Body of pancreas (tissue), 4 donors: Measurements from ENCODE around the gene NOCT. TPM values are rescaled to one million over a fixed set of nuclear protein-coding genes. Genes with fewer than 3 reads are reported as not detected.

Experiments used
- ATAC-seq: fragments of 150-250 bp; one replicate; pipeline ENCODE4 v1.9.1; 2016
- DNase-seq, 4 donors: peaks; one replicate each; pipeline ENCODE4 v3.0.0-alpha.2; 2019
- H3K27ac ChIP-seq, 4 donors: fragments of 200-600 bp; sonication (generic); 1 replicate in 3 of 4; 2 replicates in 1 of 4; pipeline versions ENCODE4 v1.5.1 to v1.6.1; 2016 to 2019; ENCODE audit warnings: mild to moderate bottlenecking in 1 of 4, mixed read lengths in 1 of 4, moderate library complexity in 1 of 4
- H3K27me3 ChIP-seq, 2 donors: fragments of 200-600 bp; sonication (generic); one replicate each; pipeline ENCODE4 v1.6.0; 2016; ENCODE audit warnings: mild to moderate bottlenecking in 1 of 2
- H3K36me3 ChIP-seq, 2 donors: fragments of 200-600 bp; sonication (generic); replicated peaks in 1 of 2; 2 replicates each; pipeline ENCODE4 v1.5.1; 2016; ENCODE audit warnings: low read depth in 2 of 2; ENCODE audit not compliant: insufficient read depth in 1 of 2
- H3K4me1 ChIP-seq: fragments of 200-600 bp; sonication (generic); one replicate; pipeline ENCODE4 v1.6.0; 2016
- H3K4me3 ChIP-seq, 2 donors: fragments of 200-600 bp; sonication (generic); 1 replicate in 1 of 2; 2 replicates in 1 of 2; pipeline ENCODE4 v1.5.1; 2016 to 2019
- H3K9me3 ChIP-seq, 3 donors: fragments of 200-600 bp; sonication (generic); 1 replicate in 2 of 3; 2 replicates in 1 of 3; pipeline ENCODE4 v1.5.1; 2016
- POLR2A ChIP-seq, 3 donors: fragments of 450-650 bp; IDR thresholded peaks; one replicate each; pipeline ENCODE4 v1.6.1; 2016; ENCODE audit warnings: antibody characterized with exemption in 3 of 3, mild to moderate bottlenecking in 2 of 3
- WGBS, 2 donors: methylation state at CpG; one replicate each; pipeline ENCODE4 v1.1.5; 2017; 5-methylcytosine and 5-hydroxymethylcytosine counted together
- intact Hi-C: fragments of 100-400 bp; cut with DNase I; formaldehyde crosslinking; loops from one replicate; pipeline ENCODE4 v1.15.1; 2023
- total RNA-seq, 2 donors: library from RNA; depleted of rRNA; stranded (reverse); fragments of >200 nt; gene quantifications; one replicate each; pipeline ENCODE4 v1.1.0, GENCODE V29; 2016
- TF ChIP-seq, protein P1 (sequence below), 7 experiments: fragments of 450-650 bp in 4 of 7; fragments of 200-600 bp in 3 of 7; sonication (generic) in 3 of 7; IDR thresholded peaks; one replicate each; pipeline ENCODE4 v1.5.1; 2016 to 2019; ENCODE audit warnings: antibody characterized with exemption in 7 of 7

NOCT gene
- total RNA-seq, 2 donors from 2014 or later = 5.7 to 11.9 TPM

DNA sequence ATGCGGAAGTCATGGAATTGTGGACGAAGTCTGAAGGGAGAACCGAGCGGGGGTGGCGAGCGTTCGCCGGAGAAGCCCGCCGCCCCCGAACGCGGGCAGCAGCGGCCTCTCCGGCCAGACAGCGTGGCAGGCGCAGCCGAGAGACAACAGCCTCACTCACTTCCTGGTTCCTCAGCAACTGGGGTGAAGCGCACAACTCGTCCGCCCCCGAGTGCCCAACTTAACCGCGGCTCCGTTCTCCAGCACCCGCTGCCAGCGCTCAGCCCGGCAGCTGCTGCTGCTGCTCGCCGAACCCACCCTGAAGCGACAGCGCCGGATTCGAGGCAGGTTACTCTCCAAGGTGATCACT lies 68.0 kb downstream of the NOCT start:
- TF ChIP-seq POLR2A (IDR thresholded peaks at IDR 0.05) = peak in 1 of 3 donors; percentile 67
- TF ChIP-seq, protein P1, sequence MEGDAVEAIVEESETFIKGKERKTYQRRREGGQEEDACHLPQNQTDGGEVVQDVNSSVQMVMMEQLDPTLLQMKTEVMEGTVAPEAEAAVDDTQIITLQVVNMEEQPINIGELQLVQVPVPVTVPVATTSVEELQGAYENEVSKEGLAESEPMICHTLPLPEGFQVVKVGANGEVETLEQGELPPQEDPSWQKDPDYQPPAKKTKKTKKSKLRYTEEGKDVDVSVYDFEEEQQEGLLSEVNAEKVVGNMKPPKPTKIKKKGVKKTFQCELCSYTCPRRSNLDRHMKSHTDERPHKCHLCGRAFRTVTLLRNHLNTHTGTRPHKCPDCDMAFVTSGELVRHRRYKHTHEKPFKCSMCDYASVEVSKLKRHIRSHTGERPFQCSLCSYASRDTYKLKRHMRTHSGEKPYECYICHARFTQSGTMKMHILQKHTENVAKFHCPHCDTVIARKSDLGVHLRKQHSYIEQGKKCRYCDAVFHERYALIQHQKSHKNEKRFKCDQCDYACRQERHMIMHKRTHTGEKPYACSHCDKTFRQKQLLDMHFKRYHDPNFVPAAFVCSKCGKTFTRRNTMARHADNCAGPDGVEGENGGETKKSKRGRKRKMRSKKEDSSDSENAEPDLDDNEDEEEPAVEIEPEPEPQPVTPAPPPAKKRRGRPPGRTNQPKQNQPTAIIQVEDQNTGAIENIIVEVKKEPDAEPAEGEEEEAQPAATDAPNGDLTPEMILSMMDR (IDR thresholded peaks at IDR 0.05) = peak in 2 of 7 experiments; percentile 4 to 14
- ATAC-seq = peak; percentile 47
- intact Hi-C loops = no loop called here

DNA sequence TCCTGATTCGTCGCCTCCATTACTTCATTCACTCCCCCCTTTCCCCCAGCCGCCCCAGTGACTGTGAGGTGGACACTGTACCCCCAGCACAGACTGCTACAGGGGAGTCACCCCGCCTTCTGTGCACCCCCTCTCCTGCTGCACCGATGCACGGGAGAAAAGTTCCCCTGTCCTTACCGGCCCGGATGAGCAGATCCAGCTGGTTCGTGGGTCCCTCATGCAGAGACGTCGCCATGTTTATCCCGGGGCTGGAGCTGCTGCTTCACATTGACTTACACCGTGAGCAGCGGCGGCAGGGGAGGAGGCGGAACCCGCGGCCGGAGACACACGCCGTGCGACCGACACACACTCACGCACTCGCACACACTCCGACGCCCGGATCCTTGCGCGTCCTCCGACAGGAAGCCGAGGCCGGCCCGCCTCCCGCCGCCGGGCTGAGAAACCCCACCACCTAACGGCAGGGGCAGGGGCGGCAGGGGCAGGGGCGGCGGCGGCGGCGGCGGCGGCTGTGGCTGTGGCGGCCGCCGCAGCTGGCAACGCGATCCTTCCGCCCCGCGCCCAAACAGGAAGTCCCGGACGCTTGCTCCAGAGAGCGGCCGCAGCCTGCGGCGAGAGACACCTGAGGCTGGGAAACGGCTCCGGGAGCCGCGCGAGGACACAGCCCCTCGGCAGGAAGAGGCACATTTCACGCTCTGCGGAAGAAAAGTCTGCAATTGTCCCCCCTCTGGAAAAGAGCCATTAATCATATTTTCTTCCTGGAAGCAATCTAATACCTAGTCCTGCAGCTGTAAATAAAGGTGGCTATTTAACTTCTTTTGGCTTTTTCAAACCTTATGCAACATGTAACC lies 68.6 kb downstream of the NOCT start:
- Histone ChIP-seq H3K9me3 (no peaks in the 10 kb centered on the region), H3K27ac (peak overlapping the region; percentile 92 to 99 (median 96)), H3K4me1 (peaks cover 32% of the 10 kb centered on the region), H3K36me3 (no peaks in the 10 kb centered on the region), H3K27me3 (no peaks in the 10 kb centered on the region), H3K4me3 (peak overlapping the region; percentile 59 to 86)
- intact Hi-C loops = no loop called here
- WGBS, 2 donors = 0% methylated on average over 8 to 66 of the region's 68 CpGs
- TF ChIP-seq, protein P1 (IDR thresholded peaks at IDR 0.05) = peak in 5 of 7 experiments; percentile 20 to 56 (median 31)
- TF ChIP-seq POLR2A (IDR thresholded peaks at IDR 0.05) = peak; percentile 82 to 95 (median 95)
- DNase-seq (peak; percentile 90 to 95 (median 92)), ATAC-seq (peak; percentile 74)

More for the DNA sequence above, 68.0 kb downstream of the NOCT start:
- Histone ChIP-seq H3K4me3 (peak overlapping the region; percentile 59 to 86), H3K27ac (peak overlapping the region; percentile 92 to 99 (median 96)), H3K9me3 (no peaks in the 10 kb centered on the region), H3K27me3 (no peaks in the 10 kb centered on the region), H3K4me1 (peaks cover 33% of the 10 kb centered on the region), H3K36me3 (no peaks in the 10 kb centered on the region)
- peak; percentile 58 to 72 (median 64) for DNase-seq
- whole genome bisulfite sequencing, 2 donors = 0% methylated on average over 34 of the region's 34 CpGs; no CpG with 5 or more reads in 1 of the 2 donors

DNA sequence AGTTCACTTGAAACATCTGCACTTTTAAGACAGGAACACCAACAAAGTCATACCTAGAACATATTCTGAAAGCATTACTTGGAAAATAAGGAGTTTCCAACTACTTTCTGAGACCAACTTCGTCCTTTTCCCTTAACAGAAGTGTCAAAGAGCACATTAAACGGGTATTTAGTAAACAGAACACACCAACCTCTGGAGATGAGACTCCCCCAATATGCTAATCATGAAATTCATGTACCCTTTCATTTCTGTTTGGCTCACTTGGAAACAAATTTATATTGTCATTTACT lies 69.2 kb downstream of the NOCT start:
- intact Hi-C loops = no loop called here
- H3K36me3 ChIP-seq = no peaks in the 10 kb centered on the region
- no peaks in the 10 kb centered on the region for H3K9me3 ChIP-seq
- H3K27ac ChIP-seq = peak overlapping the region; percentile 92 to 99 (median 96)
- 0% methylated on average over 2 of the region's 2 CpGs for WGBS, 2 donors
- DNase-seq (no peak), ATAC-seq (no peak)
- peak overlapping the region; percentile 59 to 86 for H3K4me3 ChIP-seq
- H3K4me1 ChIP-seq = peaks cover 28% of the 10 kb centered on the region
- TF ChIP-seq, protein P1 (IDR thresholded peaks at IDR 0.05) = no peak
- TF ChIP-seq POLR2A (IDR thresholded peaks at IDR 0.05) = no peak
- H3K27me3 ChIP-seq = no peaks in the 10 kb centered on the region

DNA sequence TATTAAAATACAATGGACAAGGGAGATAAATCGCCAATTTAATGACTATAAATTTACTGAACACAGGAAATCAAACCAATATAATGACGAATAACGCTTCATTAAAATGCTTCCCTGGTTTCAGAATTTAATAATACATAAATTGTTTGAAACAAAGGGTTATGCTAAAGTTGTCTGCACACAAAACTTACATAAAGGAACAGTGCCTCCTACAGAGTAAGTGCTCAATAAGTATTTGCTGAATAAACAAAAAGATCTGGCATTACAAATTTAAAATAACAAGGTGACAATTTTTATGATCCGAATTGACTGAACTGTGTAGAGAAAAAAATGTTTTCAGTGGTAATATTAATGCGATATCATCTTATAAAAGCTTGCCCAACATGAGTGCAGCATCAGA lies 69.6 kb downstream of the NOCT start:
- DNase-seq (no peak), ATAC-seq (no peak)
- H3K27me3 ChIP-seq = no peaks in the 10 kb centered on the region
- H3K36me3 ChIP-seq = no peaks in the 10 kb centered on the region
- H3K9me3 ChIP-seq = no peaks in the 10 kb centered on the region
- 13 to 16% methylated on average over 5 of the region's 5 CpGs for WGBS, 2 donors
- intact Hi-C loops = no loop called here
- H3K27ac ChIP-seq = peak overlapping the region; percentile 92 to 99 (median 96)
- TF ChIP-seq, protein P1 (IDR thresholded peaks at IDR 0.05) = peak in 6 of 7 experiments; percentile 8 to 44 (median 32)
- no peak for TF ChIP-seq POLR2A (IDR thresholded peaks at IDR 0.05)
- H3K4me1 ChIP-seq = peaks cover 28% of the 10 kb centered on the region
- H3K4me3 ChIP-seq = no peak overlapping the region
